GM12874 (cell line): ENCODE measurements around the gene PARVB.

Experiments used
- CTCF ChIP-seq: IDR thresholded peaks from 2 replicates; pipeline ENCODE4 v1.5.1; 2011; ENCODE audit warnings: low read depth, mild to moderate bottlenecking, control low read depth, low read length, moderate library complexity; ENCODE audit not compliant: insufficient read depth

Gene PARVB

GRCh38 chr22:44119669-44120313 is 95.7 kb downstream of the PARVB start:
- TF ChIP-seq CTCF = no peak

GRCh38 chr22:44120314-44120704 is 96.2 kb downstream of the PARVB start:
- TF ChIP-seq CTCF = no peak

GRCh38 chr22:44125421-44125820 is 101.3 kb downstream of the PARVB start:
- no peak for TF ChIP-seq CTCF

GRCh38 chr22:44126807-44127206 is 102.7 kb downstream of the PARVB start:
- no peak for TF ChIP-seq CTCF

GRCh38 chr22:44127356-44127755 is 103.3 kb downstream of the PARVB start:
- no peak for TF ChIP-seq CTCF

- TF ChIP-seq CTCF = no peak
Measured at GRCh38 chr22:44128958-44129618, 105.0 kb downstream of the PARVB start.

- TF ChIP-seq CTCF = no peak
Measured at GRCh38 chr22:44129619-44129976, 105.5 kb downstream of the PARVB start.
